WTC11 (cell line): ENCODE data around the gene CLSTN2. TPM values are rescaled to one million over a fixed set of nuclear protein-coding genes. Genes with fewer than 3 reads are reported as not detected.

Source experiments
- ATAC-seq: fragments of 200-7000 bp; cut with Tn5 transposase; 2 replicates; pipeline ENCODE4 v1.10.0; 2021; ENCODE audit warnings: mild to moderate bottlenecking, moderate library complexity
- CTCF ChIA-PET: fragments of 300-600 bp; sonication (Branson Sonifier 250); formaldehyde crosslinking; loops from one replicate; lab custom pipeline; 2021; ENCODE audit warnings: antibody characterized with exemption; lab: Charles Lee
- POLR2A ChIA-PET: fragments of 350-600 bp; sonication (Branson Sonifier 250); formaldehyde crosslinking; loops from one replicate; lab custom pipeline; 2021; ENCODE audit warnings: antibody characterized with exemption; lab: Charles Lee
- DNase-seq: peaks from one replicate; pipeline ENCODE4 v3.0.0; 2021; ENCODE audit warnings: low spot score
- H3K27ac Mint-ChIP-seq: 2 replicates; pipeline ENCODE4 v1.8.0; 2021; ENCODE audit warnings: mixed read lengths
- H3K27me3 Mint-ChIP-seq: 2 replicates; pipeline ENCODE4 v1.8.0; 2021; ENCODE audit warnings: low read depth, mild to moderate bottlenecking, moderate library complexity, mixed read lengths
- H3K36me3 Mint-ChIP-seq: 2 replicates; pipeline ENCODE4 v1.8.0; 2021; ENCODE audit warnings: mixed read lengths
- H3K4me1 Mint-ChIP-seq: 2 replicates; pipeline ENCODE4 v1.8.0; 2022; ENCODE audit warnings: mixed read lengths
- H3K4me3 Mint-ChIP-seq: 2 replicates; pipeline ENCODE4 v1.8.0; 2021; ENCODE audit warnings: mild to moderate bottlenecking, moderate library complexity, mixed read lengths
- H3K9me3 Mint-ChIP-seq: 2 replicates; pipeline ENCODE4 v1.8.0; 2021; ENCODE audit warnings: mixed read lengths
- ARID4B ChIP-seq: sonication (generic); formaldehyde crosslinking; IDR thresholded peaks from 2 replicates; pipeline ENCODE4 v1.8.0; 2023; ENCODE audit warnings: missing genetic modification reagents, mild to moderate bottlenecking, borderline replicate concordance
- ATF1 ChIP-seq: sonication (generic); formaldehyde crosslinking; IDR thresholded peaks from 2 replicates; pipeline ENCODE4 v1.8.1; 2023; ENCODE audit warnings: mild to moderate bottlenecking, moderate library complexity, missing genetic modification reagents
- CREM ChIP-seq: sonication (generic); formaldehyde crosslinking; IDR thresholded peaks from 2 replicates; pipeline ENCODE4 v1.8.1; 2022; ENCODE audit warnings: mild to moderate bottlenecking, missing genetic modification reagents, moderate library complexity
- E2F1 ChIP-seq: sonication (generic); formaldehyde crosslinking; IDR thresholded peaks from 2 replicates; pipeline ENCODE4 v1.8.0; 2022; ENCODE audit warnings: mild to moderate bottlenecking, missing genetic modification reagents
- ESRRA ChIP-seq: sonication (generic); formaldehyde crosslinking; IDR thresholded peaks from 2 replicates; pipeline ENCODE4 v1.8.1; 2022; ENCODE audit warnings: mild to moderate bottlenecking, missing genetic modification reagents, borderline replicate concordance
- HMGXB4 ChIP-seq: sonication (generic); formaldehyde crosslinking; IDR thresholded peaks from 2 replicates; pipeline ENCODE4 v1.8.1; 2023; ENCODE audit warnings: mild to moderate bottlenecking, moderate library complexity, missing genetic modification reagents
- MAX ChIP-seq: sonication (generic); formaldehyde crosslinking; IDR thresholded peaks from 2 replicates; pipeline ENCODE4 v1.8.0; 2022; ENCODE audit warnings: mild to moderate bottlenecking, missing genetic modification reagents
- MLX ChIP-seq: sonication (generic); formaldehyde crosslinking; IDR thresholded peaks from 2 replicates; pipeline ENCODE4 v1.8.1; 2023; ENCODE audit warnings: mild to moderate bottlenecking, missing genetic modification reagents, moderate library complexity
- NFYB ChIP-seq: sonication (generic); formaldehyde crosslinking; conservative IDR thresholded peaks from 2 replicates; pipeline ENCODE4 v1.8.0; 2022; ENCODE audit warnings: low read depth, missing genetic modification reagents
- SMAD3 ChIP-seq: sonication (generic); formaldehyde crosslinking; IDR thresholded peaks from 2 replicates; pipeline ENCODE4 v1.8.0; 2022; ENCODE audit warnings: missing genetic modification reagents, mild to moderate bottlenecking, borderline replicate concordance
- TEAD4 ChIP-seq: sonication (generic); formaldehyde crosslinking; IDR thresholded peaks from 2 replicates; pipeline ENCODE4 v1.8.0; 2022; ENCODE audit warnings: mild to moderate bottlenecking, missing genetic modification reagents
- ZBTB43 ChIP-seq: sonication (generic); formaldehyde crosslinking; IDR thresholded peaks from 2 replicates; pipeline ENCODE4 v1.8.1; 2023; ENCODE audit warnings: mild to moderate bottlenecking, missing genetic modification reagents
- ZNF219 ChIP-seq: sonication (generic); formaldehyde crosslinking; IDR thresholded peaks from 2 replicates; pipeline ENCODE4 v1.8.0; 2023; ENCODE audit warnings: missing genetic modification reagents, mild to moderate bottlenecking, borderline replicate concordance
- ZNF281 ChIP-seq: sonication (generic); formaldehyde crosslinking; IDR thresholded peaks from 2 replicates; pipeline ENCODE4 v1.8.0; 2023; ENCODE audit warnings: mild to moderate bottlenecking, missing genetic modification reagents
- ZNF317 ChIP-seq: sonication (generic); formaldehyde crosslinking; IDR thresholded peaks from 2 replicates; pipeline ENCODE4 v1.8.1; 2023; ENCODE audit warnings: low read depth, mild to moderate bottlenecking, moderate library complexity, missing genetic modification reagents, borderline replicate concordance
- ZNF671 ChIP-seq: fragments of 250-450 bp; sonication (Bioruptor Pico); IDR thresholded peaks from 2 replicates; pipeline ENCODE4 v1.8.0; 2021; ENCODE audit warnings: mild to moderate bottlenecking
- total RNA-seq: library from RNA; stranded (reverse); gene quantifications from 3 replicates; pipeline ENCODE4 v1.2.3, GENCODE V29; 2021

CLSTN2 gene
- total RNA-seq, 1 experiment from 2014 or later, result 0.35 TPM

GRCh38 chr3:140453750-140454149, 518.8 kb downstream of the CLSTN2 start:
- H3K27ac Mint-ChIP-seq, result no peak overlapping the region
- TF ChIP-seq ATF1 (CRISPR knock-in tag) (no peak), ARID4B (CRISPR knock-in tag) (no peak), ZNF219 (no peak), NFYB (CRISPR knock-in tag) (no peak), MLX (CRISPR knock-in tag) (no peak), HMGXB4 (no peak), ZNF281 (CRISPR knock-in tag) (no peak), CREM (CRISPR knock-in tag) (no peak), ZNF317 (CRISPR knock-in tag) (no peak), ZBTB43 (CRISPR knock-in tag) (no peak), ESRRA (CRISPR knock-in tag) (no peak), MAX (no peak), SMAD3 (no peak)
- no peak for DNase-seq
- no peaks in the 10 kb centered on the region for H3K27me3 Mint-ChIP-seq
- ChIA-PET POLR2A (no interaction called here), CTCF (no interaction called here)
- H3K9me3 Mint-ChIP-seq, result peaks cover 7% of the 10 kb centered on the region; the same call in 1 of the 2 replicates
- no peak overlapping the region for H3K4me3 Mint-ChIP-seq
- no peak for ATAC-seq
- H3K4me1 Mint-ChIP-seq, result peaks cover 12% of the 10 kb centered on the region
- H3K36me3 Mint-ChIP-seq, result no peaks in the 10 kb centered on the region

GRCh38 chr3:140455521-140456214, 520.7 kb downstream of the CLSTN2 start:
- H3K27ac Mint-ChIP-seq, result no peak overlapping the region
- ChIA-PET CTCF (no interaction called here), POLR2A (no interaction called here)
- peaks cover 7% of the 10 kb centered on the region; the same call in 1 of the 2 replicates for H3K9me3 Mint-ChIP-seq
- peaks cover 3% of the 10 kb centered on the region; the same call in 1 of the 2 replicates for H3K4me1 Mint-ChIP-seq
- H3K4me3 Mint-ChIP-seq, result no peak overlapping the region
- DNase-seq (no peak), ATAC-seq (no peak)
- H3K27me3 Mint-ChIP-seq, result no peaks in the 10 kb centered on the region
- H3K36me3 Mint-ChIP-seq, result no peaks in the 10 kb centered on the region
- TF ChIP-seq ZNF671 (CRISPR knock-in tag) (no peak), TEAD4 (CRISPR knock-in tag) (no peak), E2F1 (no peak), MLX (CRISPR knock-in tag) (no peak)
